Measurements from ENCODE around the gene EVA1B. TPM values are rescaled to one million over a fixed set of nuclear protein-coding genes. Genes with fewer than 3 reads are reported as not detected.

The EVA1B gene
- total RNA-seq, 1 donor from 2014 or later: 4.5 TPM

GRCh38 chr1:36345353-36345752, 21.9 kb upstream of the EVA1B start:
- no peak for DNase-seq

- DNase-seq: no peak
Measured at GRCh38 chr1:36344395-36344680, 20.9 kb upstream of the EVA1B start.

DNA sequence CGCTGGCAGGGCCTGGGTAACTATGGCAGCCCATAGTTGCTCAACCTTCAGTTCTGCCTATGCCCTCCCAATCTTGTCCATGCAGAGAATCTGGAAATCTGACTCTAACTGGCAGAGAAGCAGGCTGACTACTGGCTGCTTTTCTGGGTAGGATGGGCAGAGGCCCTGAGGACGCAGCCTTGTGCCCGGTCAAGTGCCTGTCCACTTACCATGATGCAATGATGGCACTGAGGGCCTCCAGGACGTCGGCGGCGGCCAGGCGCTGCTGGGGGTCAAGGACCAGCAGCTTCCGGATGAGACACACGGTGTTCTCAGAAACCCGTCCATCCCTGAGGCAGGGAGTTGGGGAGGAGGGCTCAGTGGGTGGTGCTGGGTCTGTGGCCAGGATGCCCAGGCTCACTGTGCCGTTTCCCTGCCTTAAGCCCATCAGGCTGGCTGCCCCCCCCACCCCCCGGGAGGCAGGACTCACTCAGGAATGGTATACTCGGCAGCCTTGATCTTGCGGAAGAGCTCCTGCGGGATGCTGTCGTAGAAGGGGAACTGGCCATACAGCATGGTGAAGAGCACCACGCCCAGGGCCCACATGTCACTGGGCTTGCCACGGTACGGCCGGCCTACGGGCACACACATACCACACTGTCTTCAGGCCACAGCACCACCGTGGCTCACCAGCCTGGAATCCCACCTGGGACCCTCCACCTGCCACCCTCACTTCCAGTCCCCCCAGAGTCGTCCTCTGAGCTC, 20.4 kb upstream of the EVA1B start:
- DNase-seq: no peak

GRCh38 chr1:36342426-36343185, 19.2 kb upstream of the EVA1B start:
- no peak for DNase-seq

DNA sequence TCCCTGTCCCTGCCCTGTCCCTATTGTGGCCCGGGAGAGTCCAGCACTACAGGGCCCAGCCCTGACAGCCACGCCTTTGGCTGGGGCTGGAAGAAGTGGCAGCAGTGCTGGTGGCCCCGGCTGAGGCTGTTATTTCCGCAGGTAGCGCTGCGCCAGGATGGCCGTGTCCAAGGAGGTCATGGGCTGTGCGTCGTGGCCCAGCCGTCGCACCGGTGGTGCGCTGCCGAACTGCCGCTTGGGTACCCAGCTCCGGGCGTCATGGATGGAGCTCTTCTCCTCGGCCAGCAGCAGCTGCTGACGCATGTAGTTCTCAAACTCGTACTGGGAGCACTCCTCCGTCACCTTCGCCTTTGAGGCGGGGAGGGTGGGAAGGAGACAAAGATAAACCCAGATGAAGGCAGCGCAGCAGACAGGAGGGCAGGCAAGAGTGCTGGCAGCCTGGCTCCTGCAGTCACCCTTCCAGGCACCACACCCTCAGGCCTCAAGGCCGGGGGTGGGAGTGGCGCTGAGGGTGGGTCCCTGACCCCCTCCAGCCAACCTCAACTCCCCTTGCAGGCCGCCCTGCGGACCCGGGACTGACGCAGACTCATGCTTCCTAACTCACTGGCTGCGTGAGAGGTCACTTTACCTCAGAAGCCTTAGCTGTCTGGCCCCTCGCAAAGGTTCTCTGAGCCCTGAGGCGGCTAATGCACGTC, 18.3 kb upstream of the EVA1B start:
- no peak for DNase-seq

- no peak for DNase-seq
Measured at GRCh38 chr1:36339615-36340014, 16.2 kb upstream of the EVA1B start.

DNA sequence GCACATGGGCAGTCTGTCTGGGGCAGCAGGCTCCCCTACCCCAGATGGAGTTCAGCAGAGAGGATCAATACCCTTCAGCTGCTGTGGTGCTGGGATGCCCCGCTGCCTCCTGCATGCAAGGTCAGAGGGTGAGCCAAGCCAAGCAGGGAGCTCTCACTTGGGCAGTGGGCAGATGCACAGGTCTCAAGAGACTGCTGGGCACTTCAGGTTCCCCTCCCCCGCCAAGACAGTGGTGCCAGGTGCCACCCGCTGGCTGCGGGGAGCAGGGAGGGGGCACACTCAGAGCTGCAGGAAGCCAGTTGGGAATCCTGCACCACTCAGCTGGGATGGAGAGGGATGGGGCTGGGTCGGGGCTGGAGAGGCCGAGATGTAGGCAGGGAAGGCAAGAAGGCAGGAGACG, 15.8 kb upstream of the EVA1B start:
- no peak for DNase-seq

DNA sequence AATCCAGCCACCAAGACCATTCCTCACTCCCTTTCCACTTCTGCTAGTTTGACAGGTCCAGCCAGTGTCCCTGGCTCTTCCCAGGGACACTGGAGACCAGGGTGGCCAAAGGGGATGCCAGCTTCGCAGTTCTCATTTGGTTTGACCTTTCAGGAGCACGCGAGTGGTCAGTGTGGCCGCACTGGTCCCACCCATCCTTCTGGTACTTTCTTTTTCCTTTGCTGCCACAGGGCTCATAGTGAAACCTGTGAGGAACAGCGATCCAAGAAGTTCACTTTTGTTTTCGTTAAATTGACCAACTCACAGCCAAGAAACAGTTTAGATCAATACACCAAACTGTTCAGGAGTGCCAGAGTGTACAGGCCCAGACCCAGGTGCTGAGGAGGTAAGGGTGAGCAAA, 14.4 kb upstream of the EVA1B start:
- no peak for DNase-seq

- DNase-seq: no peak
Measured at GRCh38 chr1:36330940-36331339, 7.5 kb upstream of the EVA1B start.

DNA sequence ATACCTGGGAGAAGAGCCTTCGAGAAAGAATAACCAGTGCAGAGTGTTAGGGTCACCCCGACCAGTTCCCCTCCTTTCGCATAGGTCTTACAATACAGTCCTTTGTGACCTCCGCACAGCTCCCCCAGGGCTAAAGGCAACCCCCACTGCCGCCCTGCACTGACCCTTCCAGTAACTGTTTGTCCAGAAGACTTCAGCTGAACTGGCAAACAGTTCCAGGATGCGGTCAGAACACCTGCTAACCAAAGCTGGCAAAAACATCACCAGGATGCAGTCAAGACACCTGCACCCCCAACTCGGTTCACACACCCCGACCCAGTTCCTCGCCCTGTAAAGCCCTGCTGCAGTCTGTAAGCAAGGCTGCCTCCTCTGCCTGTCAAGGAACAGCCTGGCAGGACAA, 6.4 kb upstream of the EVA1B start:
- no peak for DNase-seq

DNA sequence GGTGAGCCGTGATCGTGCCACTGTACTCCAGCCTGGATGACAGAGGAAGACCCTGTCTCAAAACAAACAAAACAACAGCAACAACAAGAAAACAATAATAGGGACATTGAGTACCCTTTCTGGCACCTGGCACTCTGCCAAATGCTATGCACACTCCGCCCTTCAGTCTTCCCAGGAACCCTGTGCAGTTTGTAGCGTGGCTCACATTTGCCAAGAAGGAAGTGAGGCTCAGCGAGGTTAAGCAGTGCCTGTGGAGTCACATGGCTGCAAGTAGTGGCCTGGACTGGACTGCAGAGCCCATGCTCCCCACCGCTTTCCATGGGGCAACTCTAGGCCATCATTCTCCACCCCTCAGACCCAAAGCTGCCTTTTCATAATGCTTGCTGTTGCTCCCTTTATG, 5.3 kb upstream of the EVA1B start:
- no peak for DNase-seq

- DNase-seq: no peak
Measured at GRCh38 chr1:36328088-36328480, 4.6 kb upstream of the EVA1B start.

- DNase-seq: no peak
Measured at GRCh38 chr1:36327421-36328087, 4.1 kb upstream of the EVA1B start.

DNA sequence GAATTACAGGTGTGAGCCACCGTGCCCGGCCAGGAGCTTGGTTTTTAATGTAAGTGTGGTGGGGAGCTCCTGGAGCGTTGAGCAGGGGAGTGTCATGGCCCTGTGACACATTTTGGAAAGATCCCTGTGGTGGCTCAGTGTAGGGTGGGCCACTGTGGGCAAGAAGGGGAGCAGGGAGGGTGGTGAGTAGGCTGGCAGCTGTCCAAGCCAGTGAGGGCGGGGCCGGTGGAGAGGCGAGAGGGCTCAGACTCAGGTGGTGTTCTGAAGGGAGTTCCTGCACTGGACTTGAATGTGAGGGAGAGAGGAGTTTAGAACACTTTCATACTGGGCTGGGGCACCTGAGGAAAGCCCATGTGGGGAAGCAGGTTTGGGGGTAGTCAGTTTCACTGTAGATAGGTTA, 3.1 kb upstream of the EVA1B start:
- DNase-seq: no peak

- DNase-seq: no peak
Measured at GRCh38 chr1:36324353-36324703, 883 bp upstream of the EVA1B start.

- no peak for DNase-seq
Measured at GRCh38 chr1:36322786-36323635, 434 bp downstream of the EVA1B start.

DNA sequence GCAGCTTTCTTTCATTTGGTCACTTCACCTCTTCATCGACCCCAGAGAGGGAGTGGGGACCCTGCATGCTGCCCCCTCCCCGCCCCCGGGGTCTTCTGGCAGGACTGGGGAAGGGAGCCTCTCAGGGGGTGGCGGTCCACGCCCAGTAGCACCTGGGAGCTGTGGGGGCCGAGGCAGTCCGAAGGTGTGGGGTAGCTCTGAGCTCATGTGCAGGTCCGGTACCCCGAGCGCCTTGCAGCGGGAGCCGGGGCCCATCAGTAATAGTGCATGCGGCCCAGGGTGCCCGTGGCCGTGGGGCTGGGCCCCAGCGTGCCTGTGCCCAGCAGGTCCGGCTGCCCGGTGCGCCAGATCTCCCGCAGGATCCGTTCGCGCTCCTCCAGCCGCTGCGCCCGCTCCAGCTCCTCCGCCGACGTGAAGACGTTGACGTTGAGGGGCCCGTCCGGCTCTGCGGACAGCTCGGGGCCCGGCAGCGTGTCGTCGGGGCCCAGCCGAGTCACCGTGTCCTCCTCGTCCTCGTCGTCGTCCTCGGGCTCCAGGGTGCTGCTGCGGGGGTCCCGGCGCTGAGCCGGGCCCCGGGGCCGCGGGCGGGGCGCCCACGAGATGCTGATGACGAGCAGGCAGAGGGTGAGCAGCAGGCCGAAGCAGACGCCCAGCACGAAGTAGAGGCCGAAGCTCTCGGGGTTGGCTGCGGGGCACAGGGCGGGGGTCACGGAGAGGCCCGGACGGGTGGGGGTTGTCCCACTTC, 1.2 kb downstream of the EVA1B start:
- no peak for DNase-seq

GRCh38 chr1:36321119-36321951, 2.1 kb downstream of the EVA1B start:
- DNase-seq: no peak

DNA sequence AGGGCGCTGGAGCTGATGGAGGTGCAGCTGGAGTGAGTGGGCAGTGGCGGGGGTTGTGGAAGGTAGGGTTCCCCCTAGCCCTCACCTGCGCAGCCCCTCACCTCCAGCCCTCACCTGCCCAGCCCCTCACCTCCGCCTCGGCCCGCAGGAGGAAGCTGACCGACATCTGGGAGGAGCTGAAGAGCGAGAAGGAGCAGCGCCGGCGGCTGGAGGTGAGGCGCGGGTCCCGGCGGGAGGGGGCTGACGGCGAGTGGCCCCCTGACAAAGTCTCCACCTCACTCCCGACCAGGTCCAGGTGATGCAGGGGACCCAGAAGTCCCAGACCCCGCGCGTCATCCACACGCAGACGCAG, 2.7 kb downstream of the EVA1B start:
- DNase-seq: no peak

GRCh38 chr1:36320291-36320761, 3.1 kb downstream of the EVA1B start:
- no peak for DNase-seq

DNA sequence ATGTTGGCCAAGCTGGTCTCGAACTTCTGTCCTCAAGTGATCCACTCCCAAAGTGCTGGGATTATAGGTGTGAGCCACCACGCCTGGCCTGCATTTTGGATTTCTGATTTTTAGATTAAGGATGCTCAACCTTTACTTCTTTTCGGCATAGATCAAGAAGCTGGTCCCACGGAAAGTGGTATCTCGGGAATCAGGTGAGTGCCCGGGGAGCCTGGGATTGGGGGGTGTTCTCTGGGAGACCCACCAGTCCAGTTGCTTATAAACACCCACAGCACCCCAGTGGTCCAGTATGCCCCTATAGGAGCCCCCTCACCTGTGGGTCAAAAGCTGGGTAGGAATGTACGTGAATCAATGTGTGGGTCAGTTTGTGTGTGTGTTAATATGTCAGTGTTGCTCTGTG, 14.0 kb downstream of the EVA1B start:
- no peak for DNase-seq
